Breast epithelium (tissue), 3 donors: ENCODE results near the gene LDLRAD4.

ENCODE experiments used
- POLR2A ChIP-seq: fragments of 450-650 bp; IDR thresholded peaks from one replicate; pipeline ENCODE4 v1.6.1; 2016; ENCODE audit warnings: antibody characterized with exemption, mild to moderate bottlenecking, moderate library complexity
- TF ChIP-seq, protein P1 (sequence below), 3 donors: fragments of 450-650 bp; IDR thresholded peaks; one replicate each; pipeline ENCODE4 v1.5.1; 2016 to 2017; ENCODE audit warnings: antibody characterized with exemption in 3 of 3, mild to moderate bottlenecking in 3 of 3, moderate library complexity in 3 of 3

DNA sequence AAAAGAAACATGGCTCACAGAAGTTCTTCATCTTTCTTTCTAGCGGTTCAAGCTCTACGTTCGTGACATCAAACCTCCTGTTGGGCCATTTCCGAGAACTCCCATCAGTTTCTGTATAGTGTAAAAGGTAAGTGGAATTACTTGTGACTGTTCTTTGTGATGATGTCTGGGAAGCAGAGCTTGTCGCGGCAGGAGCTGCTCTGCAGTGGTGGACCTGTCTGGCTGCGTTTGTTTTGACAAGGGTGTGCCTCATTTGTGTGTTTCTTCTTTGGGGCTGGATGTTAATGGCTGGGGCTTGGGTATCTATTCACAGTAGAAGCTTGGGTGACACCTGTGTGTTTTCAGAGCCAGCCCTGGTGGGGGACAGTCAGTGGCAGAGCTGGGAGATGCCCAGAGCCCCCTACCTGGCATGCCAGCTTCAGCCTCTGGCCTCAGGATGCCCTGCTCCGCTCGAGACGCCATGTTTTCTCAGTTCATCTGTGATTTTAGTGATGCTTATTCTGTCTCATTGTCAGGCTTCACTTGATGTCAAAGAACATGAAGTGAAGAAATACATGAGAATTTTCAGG lies 59.6 kb downstream of the LDLRAD4 start:
- TF ChIP-seq, protein P1, sequence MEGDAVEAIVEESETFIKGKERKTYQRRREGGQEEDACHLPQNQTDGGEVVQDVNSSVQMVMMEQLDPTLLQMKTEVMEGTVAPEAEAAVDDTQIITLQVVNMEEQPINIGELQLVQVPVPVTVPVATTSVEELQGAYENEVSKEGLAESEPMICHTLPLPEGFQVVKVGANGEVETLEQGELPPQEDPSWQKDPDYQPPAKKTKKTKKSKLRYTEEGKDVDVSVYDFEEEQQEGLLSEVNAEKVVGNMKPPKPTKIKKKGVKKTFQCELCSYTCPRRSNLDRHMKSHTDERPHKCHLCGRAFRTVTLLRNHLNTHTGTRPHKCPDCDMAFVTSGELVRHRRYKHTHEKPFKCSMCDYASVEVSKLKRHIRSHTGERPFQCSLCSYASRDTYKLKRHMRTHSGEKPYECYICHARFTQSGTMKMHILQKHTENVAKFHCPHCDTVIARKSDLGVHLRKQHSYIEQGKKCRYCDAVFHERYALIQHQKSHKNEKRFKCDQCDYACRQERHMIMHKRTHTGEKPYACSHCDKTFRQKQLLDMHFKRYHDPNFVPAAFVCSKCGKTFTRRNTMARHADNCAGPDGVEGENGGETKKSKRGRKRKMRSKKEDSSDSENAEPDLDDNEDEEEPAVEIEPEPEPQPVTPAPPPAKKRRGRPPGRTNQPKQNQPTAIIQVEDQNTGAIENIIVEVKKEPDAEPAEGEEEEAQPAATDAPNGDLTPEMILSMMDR (IDR thresholded peaks at IDR 0.05): no peak
- no peak for TF ChIP-seq POLR2A
